GM12891 (cell line): ENCODE data around the gene ZNF536.

Source experiments
- PAX5 ChIP-seq: IDR thresholded peaks from 2 replicates; pipeline ENCODE4 v1.6.1; 2011; ENCODE audit warnings: low read length, moderate library complexity, mild to moderate bottlenecking; ENCODE audit not compliant: insufficient read depth, severe bottlenecking
- POLR2A ChIP-seq: IDR thresholded peaks from 2 replicates; pipeline ENCODE4 v1.6.1; 2011; ENCODE audit warnings: low read depth, low read length, control low read depth
- POLR2AphosphoS5 ChIP-seq: IDR thresholded peaks from 2 replicates; pipeline ENCODE4 v1.6.1; 2011; ENCODE audit warnings: low read depth, low read length, control low read depth
- POU2F2 ChIP-seq: IDR thresholded peaks from 2 replicates; pipeline ENCODE4 v1.6.1; 2011; ENCODE audit warnings: low read depth, mild to moderate bottlenecking, control low read depth, low read length, moderate library complexity
- SPI1 ChIP-seq: IDR thresholded peaks from 2 replicates; pipeline ENCODE4 v1.6.1; 2011; ENCODE audit warnings: low read depth, low read length, control low read depth
- TAF1 ChIP-seq: IDR thresholded peaks from 2 replicates; pipeline ENCODE4 v1.6.1; 2011; ENCODE audit warnings: low read depth, low read length, control low read depth

GRCh38 chr19:30557927-30558557 is 185.9 kb downstream of the ZNF536 start:
- no peak for TF ChIP-seq POLR2A
- no peak for TF ChIP-seq TAF1
- TF ChIP-seq POLR2AphosphoS5, result no peak
- TF ChIP-seq PAX5, result no peak
- TF ChIP-seq SPI1, result no peak
- TF ChIP-seq POU2F2, result no peak
